GM23338 (cell line): ENCODE data around the gene ACOT13. TPM values are rescaled to one million over a fixed set of nuclear protein-coding genes. Genes with fewer than 3 reads are reported as not detected.

Experiments
- ATAC-seq: fragments of 200-7000 bp; cut with Tn5 transposase; 3 replicates; pipeline ENCODE4 v1.9.1; 2020
- DNase-seq: peaks from one replicate; pipeline ENCODE4 v3.0.0-alpha.2; 2015; ENCODE audit warnings: low spot score
- H2AFZ ChIP-seq: fragments of 200-600 bp; sonication (generic); 2 replicates; pipeline ENCODE4 v1.8.0; 2016; ENCODE audit warnings: antibody characterized with exemption, mild to moderate bottlenecking, moderate library complexity
- H3F3A ChIP-seq: fragments of 200-600 bp; sonication (generic); replicated peaks from 2 replicates; pipeline ENCODE4 v1.8.0; 2017; ENCODE audit warnings: antibody characterized with exemption, mixed run types, low read depth
- H3K27ac ChIP-seq: fragments of 200-600 bp; sonication (generic); 2 replicates; pipeline ENCODE4 v1.6.1; 2016; ENCODE audit warnings: low read depth
- H3K27me3 ChIP-seq: fragments of 200-600 bp; sonication (generic); 2 replicates; pipeline ENCODE4 v1.8.0; 2016; ENCODE audit warnings: mild to moderate bottlenecking, mixed run types, moderate library complexity; ENCODE audit not compliant: insufficient read depth
- H3K36me3 ChIP-seq: fragments of 200-600 bp; sonication (generic); 2 replicates; pipeline ENCODE4 v1.8.0; 2016; ENCODE audit warnings: mild to moderate bottlenecking; ENCODE audit not compliant: insufficient read depth
- H3K4me1 ChIP-seq: fragments of 200-600 bp; sonication (generic); 2 replicates; pipeline ENCODE4 v1.8.0; 2016; ENCODE audit warnings: mild to moderate bottlenecking, moderate library complexity; ENCODE audit not compliant: insufficient read depth
- H3K4me2 ChIP-seq: fragments of 200-600 bp; sonication (generic); 2 replicates; pipeline ENCODE4 v1.7.1; 2017; ENCODE audit warnings: mixed run types
- H3K4me3 ChIP-seq: fragments of 200-600 bp; sonication (generic); 2 replicates; pipeline ENCODE4 v1.6.1; 2016; ENCODE audit warnings: mixed run types
- H3K79me2 ChIP-seq: fragments of 200-600 bp; sonication (generic); replicated peaks from 2 replicates; pipeline ENCODE4 v1.8.0; 2017; ENCODE audit warnings: mild to moderate bottlenecking; ENCODE audit not compliant: insufficient read depth
- H3K9me2 ChIP-seq: fragments of 200-600 bp; sonication (generic); 2 replicates; pipeline ENCODE4 v1.8.0; 2017; ENCODE audit not compliant: insufficient read depth
- H4K20me1 ChIP-seq: fragments of 200-600 bp; sonication (generic); replicated peaks from 2 replicates; pipeline ENCODE4 v1.8.0; 2017; ENCODE audit warnings: mild to moderate bottlenecking; ENCODE audit not compliant: insufficient read depth
- H3K27ac Mint-ChIP-seq: 2 replicates; pipeline ENCODE4 v1.8.0; 2020; ENCODE audit warnings: inconsistent platforms, mild to moderate bottlenecking, moderate library complexity, mixed read lengths
- H3K27me3 Mint-ChIP-seq: 3 replicates; pipeline ENCODE4 v1.8.0; 2022; ENCODE audit warnings: low read depth, mild to moderate bottlenecking, moderate library complexity, mixed read lengths, inconsistent platforms; ENCODE audit not compliant: insufficient read depth, poor library complexity
- H3K36me3 Mint-ChIP-seq: 3 replicates; pipeline ENCODE4 v1.8.0; 2021; ENCODE audit warnings: low read depth, mild to moderate bottlenecking, inconsistent platforms, moderate library complexity, mixed read lengths
- H3K4me1 Mint-ChIP-seq: 3 replicates; pipeline ENCODE4 v1.8.0; 2020; ENCODE audit warnings: mild to moderate bottlenecking, inconsistent platforms, mixed read lengths
- H3K4me3 Mint-ChIP-seq: 3 replicates; pipeline ENCODE4 v1.8.0; 2021; ENCODE audit warnings: moderate library complexity, mild to moderate bottlenecking, inconsistent platforms, mixed read lengths
- H3K9me3 Mint-ChIP-seq: 3 replicates; pipeline ENCODE4 v1.8.0; 2020; ENCODE audit warnings: moderate library complexity, mild to moderate bottlenecking, inconsistent platforms, mixed read lengths
- CREB1 ChIP-seq: fragments of 250-450 bp; sonication (Bioruptor Pico); IDR thresholded peaks from 2 replicates; pipeline ENCODE4 v1.5.0; 2020; ENCODE audit warnings: low read depth, mild to moderate bottlenecking, moderate library complexity
- CTCF ChIP-seq, 2 experiments: fragments of 200-600 bp in 1 of 2; sonication (generic) in 1 of 2; conservative IDR thresholded peaks; 2 replicates each; pipeline versions ENCODE4 v1.5.1 to v1.6.1; 2016 to 2017; ENCODE audit warnings: antibody characterized with exemption in 2 of 2, low read depth in 2 of 2, mild to moderate bottlenecking in 2 of 2, moderate library complexity in 1 of 2
- ETS1 ChIP-seq: IDR thresholded peaks from 2 replicates; pipeline ENCODE4 v1.6.1; 2016; ENCODE audit warnings: antibody characterized with exemption
- EZH2 ChIP-seq: fragments of 200-600 bp; sonication (generic); IDR thresholded peaks from one replicate; pipeline ENCODE4 v1.8.0; 2017; ENCODE audit warnings: antibody characterized with exemption, mild to moderate bottlenecking, low read depth; ENCODE audit not compliant: unreplicated experiment
- EZH2phosphoT487 ChIP-seq: fragments of 200-600 bp; sonication (generic); IDR thresholded peaks from one replicate; pipeline ENCODE4 v1.8.1; 2018; ENCODE audit warnings: antibody characterized with exemption; ENCODE audit not compliant: unreplicated experiment
- JUNB ChIP-seq: IDR thresholded peaks from one replicate; pipeline ENCODE4 v1.6.1; 2016; ENCODE audit warnings: antibody characterized with exemption; ENCODE audit not compliant: unreplicated experiment
- NANOG ChIP-seq: IDR thresholded peaks from 2 replicates; pipeline ENCODE4 v1.6.1; 2016; ENCODE audit warnings: antibody characterized with exemption, borderline replicate concordance
- REST ChIP-seq: IDR thresholded peaks from one replicate; pipeline ENCODE4 v1.6.1; 2018; ENCODE audit warnings: antibody characterized with exemption; ENCODE audit not compliant: unreplicated experiment
- STAT1 ChIP-seq: IDR thresholded peaks from one replicate; pipeline ENCODE4 v1.6.1; 2016; ENCODE audit warnings: antibody characterized with exemption; ENCODE audit not compliant: unreplicated experiment
- ZNF462 ChIP-seq: fragments of 250-450 bp; sonication (Bioruptor Pico); IDR thresholded peaks from 2 replicates; pipeline ENCODE4 v1.5.0; 2020; ENCODE audit warnings: mild to moderate bottlenecking, moderate library complexity
- polyA plus RNA-seq: library from polyadenylated mRNA; unstranded; fragments of >200 nt; fragmentation: Nextera tagmentation; extraction: Ambion mirVana; gene quantifications from 2 replicates; pipeline ENCODE4 v1.2.1, GENCODE V29; 2016
- total RNA-seq: library from RNA; depleted of rRNA; stranded (reverse); fragments of >200 nt; shearing (Covaris generic); gene quantifications from 2 replicates; pipeline ENCODE4 v1.2.3, GENCODE V29; 2014

The ACOT13 gene
- total and polyA plus RNA-seq, 2 experiments from 2014 or later, result 17.8 to 175 TPM

GRCh38 chr6:24692848-24693592 lies 26.1 kb downstream of the ACOT13 start (continued):
- TF ChIP-seq ZNF462 (CRISPR knock-in tag), result no peak
- TF ChIP-seq JUNB, result no peak
- TF ChIP-seq EZH2phosphoT487, result no peak
- no peak for TF ChIP-seq ETS1
- no peak for TF ChIP-seq NANOG

GRCh38 chr6:24694198-24694597 lies 27.3 kb downstream of the ACOT13 start:
- Histone ChIP-seq H2AFZ (no peak overlapping the region), H3K4me3 (no peak overlapping the region), H3K9me2 (no peaks in the 10 kb centered on the region), H3K79me2 (no peaks in the 10 kb centered on the region; the same call in 1 of the 2 replicates), H3K27ac (no peak overlapping the region), H3K4me1 (no peaks in the 10 kb centered on the region), H3K27me3 (no peaks in the 10 kb centered on the region), H3K4me2 (no peak overlapping the region), H3F3A (no peaks in the 10 kb centered on the region), H4K20me1 (no peaks in the 10 kb centered on the region; the same call in 1 of the 2 replicates), H3K36me3 (peaks cover 10% of the 10 kb centered on the region)
- no peak overlapping the region for H3K27ac Mint-ChIP-seq
- TF ChIP-seq EZH2 (no peak), CREB1 (CRISPR knock-in tag) (no peak), REST (no peak), CTCF (conservative IDR thresholded peaks at IDR 0.05; ENCODE audit: low read depth in 2 of 2) (no peak), EZH2phosphoT487 (no peak), ETS1 (no peak), NANOG (no peak), STAT1 (no peak)
- H3K9me3 Mint-ChIP-seq, result no peaks in the 10 kb centered on the region
- H3K36me3 Mint-ChIP-seq, result peaks cover 12% of the 10 kb centered on the region
- ATAC-seq (no peak), DNase-seq (no peak)
- no peak overlapping the region for H3K4me3 Mint-ChIP-seq
- peaks cover 6% of the 10 kb centered on the region for H3K4me1 Mint-ChIP-seq
- no peaks in the 10 kb centered on the region for H3K27me3 Mint-ChIP-seq
